H9 (cell line): ENCODE data around the gene SMTN. TPM values are rescaled to one million over a fixed set of nuclear protein-coding genes. Genes with fewer than 3 reads are reported as not detected.
A peak's percentile ranks its signal among the peaks of the same experiment; 100 is the strongest.

Experiments
- DNase-seq: peaks from one replicate; pipeline ENCODE4 v3.0.0-alpha.2; 2017
- H2AFZ ChIP-seq: one replicate; pipeline ENCODE4 v1.6.1; 2013; ENCODE audit warnings: mild to moderate bottlenecking, low read length, control low read depth, moderate library complexity
- H2AK5ac ChIP-seq: 2 replicates; pipeline ENCODE4 v1.6.1; 2013; ENCODE audit warnings: low read length, control low read depth, mixed read lengths; ENCODE audit not compliant: insufficient read length
- H2BK120ac ChIP-seq: one replicate; pipeline ENCODE4 v1.6.1; 2013; ENCODE audit warnings: low read depth, mild to moderate bottlenecking, low read length, control low read depth, inconsistent platforms; ENCODE audit not compliant: poor library complexity, severe bottlenecking
- H2BK12ac ChIP-seq: 2 replicates; pipeline ENCODE4 v1.6.1; 2013; ENCODE audit warnings: low read length, control low read depth, mixed read lengths, low read depth; ENCODE audit not compliant: insufficient read length
- H2BK15ac ChIP-seq: 2 replicates; pipeline ENCODE4 v1.6.1; 2013; ENCODE audit warnings: low read depth, low read length, control low read depth
- H2BK20ac ChIP-seq: one replicate; pipeline ENCODE4 v1.6.1; 2013; ENCODE audit warnings: low read depth, mild to moderate bottlenecking, low read length, control low read depth, inconsistent platforms; ENCODE audit not compliant: poor library complexity, severe bottlenecking
- H2BK5ac ChIP-seq: 2 replicates; pipeline ENCODE4 v1.6.1; 2013; ENCODE audit warnings: low read length, control low read depth, mixed read lengths; ENCODE audit not compliant: insufficient read length
- H3K14ac ChIP-seq: 2 replicates; pipeline ENCODE4 v1.6.1; 2013; ENCODE audit warnings: low read length, control low read depth; ENCODE audit not compliant: insufficient read depth
- H3K18ac ChIP-seq: 2 replicates; pipeline ENCODE4 v1.6.1; 2013; ENCODE audit warnings: low read depth, mild to moderate bottlenecking, mixed read lengths, low read length, control low read depth; ENCODE audit not compliant: insufficient read length
- H3K23ac ChIP-seq: 2 replicates; pipeline ENCODE4 v1.6.1; 2013; ENCODE audit warnings: low read length, control low read depth, mixed read lengths, low read depth; ENCODE audit not compliant: insufficient read length
- H3K23me2 ChIP-seq: 2 replicates; pipeline ENCODE4 v1.6.1; 2013; ENCODE audit warnings: low read depth, mild to moderate bottlenecking, mixed read lengths, low read length, control low read depth; ENCODE audit not compliant: insufficient read length, poor library complexity, severe bottlenecking
- H3K27ac ChIP-seq: 2 replicates; pipeline ENCODE4 v1.5.1; 2013; ENCODE audit warnings: low read length, control low read depth, mixed read lengths, low read depth; ENCODE audit not compliant: insufficient read length
- H3K27me3 ChIP-seq: 2 replicates; pipeline ENCODE4 v1.6.1; 2013; ENCODE audit warnings: low read length, control low read depth, inconsistent platforms; ENCODE audit not compliant: insufficient read depth
- H3K4ac ChIP-seq: 2 replicates; pipeline ENCODE4 v1.6.1; 2013; ENCODE audit warnings: low read depth, mild to moderate bottlenecking, control low read depth, inconsistent platforms, low read length, moderate library complexity
- H3K4me1 ChIP-seq: 2 replicates; pipeline ENCODE4 v1.6.1; 2013; ENCODE audit warnings: low read length, control low read depth, inconsistent platforms; ENCODE audit not compliant: insufficient read depth
- H3K4me2 ChIP-seq: 2 replicates; pipeline ENCODE4 v1.6.1; 2013; ENCODE audit warnings: low read length, control low read depth, mixed read lengths; ENCODE audit not compliant: insufficient read length, insufficient read depth
- H3K56ac ChIP-seq: 2 replicates; pipeline ENCODE4 v1.6.1; 2013; ENCODE audit warnings: low read depth, mild to moderate bottlenecking, mixed read lengths, low read length, control low read depth; ENCODE audit not compliant: insufficient read length
- H3K79me1 ChIP-seq: 2 replicates; pipeline ENCODE4 v1.6.1; 2013; ENCODE audit warnings: low read depth, mild to moderate bottlenecking, moderate library complexity, low read length, control low read depth, inconsistent platforms; ENCODE audit not compliant: insufficient read depth, poor library complexity, severe bottlenecking
- H3K79me2 ChIP-seq: 2 replicates; pipeline ENCODE4 v1.6.1; 2013; ENCODE audit warnings: low read length, control low read depth, inconsistent platforms; ENCODE audit not compliant: insufficient read depth
- H3K9ac ChIP-seq: 2 replicates; pipeline ENCODE4 v1.6.1; 2013; ENCODE audit warnings: low read length, control low read depth, mixed read lengths; ENCODE audit not compliant: insufficient read length; ENCODE audit errors: extremely low read depth
- H3K9me3 ChIP-seq: one replicate; pipeline ENCODE4 v1.6.1; 2013; ENCODE audit warnings: low read depth, low read length, inconsistent platforms; ENCODE audit not compliant: control insufficient read depth
- H3T11ph ChIP-seq: one replicate; pipeline ENCODE4 v1.6.1; 2013; ENCODE audit warnings: mild to moderate bottlenecking, low read length, control low read depth, inconsistent platforms
- H4K20me1 ChIP-seq: one replicate; pipeline ENCODE4 v1.6.1; 2013; ENCODE audit not compliant: control insufficient read depth, insufficient read length, insufficient read depth
- H4K5ac ChIP-seq: 2 replicates; pipeline ENCODE4 v1.6.1; 2013; ENCODE audit warnings: low read depth, mild to moderate bottlenecking, mixed read lengths, low read length, control low read depth; ENCODE audit not compliant: insufficient read length
- H4K8ac ChIP-seq: replicated peaks from 2 replicates; pipeline ENCODE4 v1.6.1; 2013; ENCODE audit warnings: low read length, control low read depth, mixed read lengths, low read depth; ENCODE audit not compliant: insufficient read length
- H4K91ac ChIP-seq: 2 replicates; pipeline ENCODE4 v1.6.1; 2013; ENCODE audit warnings: low read depth, mild to moderate bottlenecking, moderate library complexity, mixed read lengths, low read length, control low read depth; ENCODE audit not compliant: insufficient read length
- H3K27ac Mint-ChIP-seq, 3 experiments: 2 replicates in 2 of 3; 3 replicates in 1 of 3; pipeline ENCODE4 v1.8.0; 2020 to 2021; ENCODE audit warnings: mixed read lengths in 3 of 3, mild to moderate bottlenecking in 1 of 3, moderate library complexity in 1 of 3
- H3K27me3 Mint-ChIP-seq: 2 replicates; pipeline ENCODE4 v1.8.0; 2021; ENCODE audit warnings: low read depth, mild to moderate bottlenecking, moderate library complexity, mixed read lengths
- H3K36me3 Mint-ChIP-seq, 3 experiments: 2 replicates in 2 of 3; 3 replicates in 1 of 3; pipeline ENCODE4 v1.8.0; 2020 to 2021; ENCODE audit warnings: low read depth in 3 of 3, mixed read lengths in 3 of 3; ENCODE audit not compliant: insufficient read depth in 1 of 3
- H3K4me1 Mint-ChIP-seq, 2 experiments: 2 replicates each; pipeline ENCODE4 v1.8.0; 2020; ENCODE audit warnings: mixed read lengths in 2 of 2
- H3K4me3 Mint-ChIP-seq, 2 experiments: 2 replicates in 1 of 2; 3 replicates in 1 of 2; pipeline ENCODE4 v1.8.0; 2020 to 2021; ENCODE audit warnings: mild to moderate bottlenecking in 2 of 2, mixed read lengths in 2 of 2, moderate library complexity in 1 of 2
- H3K9me3 Mint-ChIP-seq, 2 experiments: 2 replicates in 1 of 2; 3 replicates in 1 of 2; pipeline ENCODE4 v1.8.0; 2020; ENCODE audit warnings: mild to moderate bottlenecking in 2 of 2, mixed read lengths in 2 of 2, moderate library complexity in 1 of 2
- CTCF ChIP-seq: fragments of 200-600 bp; sonication (generic); conservative IDR thresholded peaks from 3 replicates; pipeline ENCODE4 v1.8.0; 2021; ENCODE audit warnings: antibody characterized with exemption, mild to moderate bottlenecking
- WGBS: extraction: QIAGEN DNeasy Blood & Tissue Kit; methylation state at CpG from one replicate; pipeline ENCODE4 v1.1.7; 2013; ENCODE audit warnings: missing lambda C conversion rate, low lambda C conversion rate, mixed read lengths; ENCODE audit not compliant: insufficient read length; ENCODE audit errors: extremely low coverage; 5-methylcytosine and 5-hydroxymethylcytosine counted together
- total RNA-seq: library from RNA; stranded (reverse); gene quantifications from 2 replicates; pipeline ENCODE4 v1.2.1, GENCODE V29; 2021

SMTN gene
- total RNA-seq, 1 experiment from 2014 or later = 23.4 TPM

- Histone ChIP-seq H3T11ph (no peak within 1 kb of the TSS), H3K23me2 (peaks cover 11% of the 10 kb centered on the region), H3K23ac (no peak within 1 kb of the TSS), H3K27ac (peak within 1 kb of the TSS; percentile 6), H2BK15ac (no peak within 1 kb of the TSS), H2AFZ (no peak within 1 kb of the TSS), H2BK12ac (peak within 1 kb of the TSS; percentile 47), H4K5ac (no peak within 1 kb of the TSS), H3K9ac (peak within 1 kb of the TSS; percentile 77), H3K4me1 (peaks cover 7% of the 10 kb centered on the region; the same call in 1 of the 2 replicates), H2BK5ac (no peak within 1 kb of the TSS), H2AK5ac (peak within 1 kb of the TSS; percentile 34), H4K91ac (peak within 1 kb of the TSS; percentile 37), H3K27me3 (no peaks in the 10 kb centered on the region), H3K14ac (peak within 1 kb of the TSS; percentile 82), H3K18ac (peak within 1 kb of the TSS; percentile 51), H3K56ac (no peak within 1 kb of the TSS), H3K79me1 (peaks cover 9% of the 10 kb centered on the region), H2BK120ac (no peak within 1 kb of the TSS), H3K79me2 (peaks cover 10% of the 10 kb centered on the region; the same call in 1 of the 2 replicates), H4K8ac (no peak within 1 kb of the TSS), H3K4me2 (peak within 1 kb of the TSS; percentile 89), H3K9me3 (no peaks in the 10 kb centered on the region), H4K20me1 (no peaks in the 10 kb centered on the region), H3K4ac (peak within 1 kb of the TSS; percentile 3), H2BK20ac (no peak within 1 kb of the TSS)
- peaks cover 15 to 20% of the 10 kb centered on the region in 2 experiments for H3K4me1 Mint-ChIP-seq
- peak; percentile 59 for TF ChIP-seq CTCF
- peaks cover 17 to 26% (median 18%) of the 10 kb centered on the region in 3 experiments; a peak in 6 of 7 replicates for H3K36me3 Mint-ChIP-seq
- peaks cover 6% of the 10 kb centered on the region in 2 experiments for H3K9me3 Mint-ChIP-seq
- H3K4me3 Mint-ChIP-seq = peak within 1 kb of the TSS; percentile 80 to 98
- H3K27ac Mint-ChIP-seq = peak within 1 kb of the TSS in 2 of 3 experiments; percentile 87 to 93; a peak in 6 of 7 replicates
- no CpG with 5 or more reads among the region's 24 CpGs for WGBS
- peak; percentile 99 for DNase-seq
- peaks cover 12% of the 10 kb centered on the region for H3K27me3 Mint-ChIP-seq
These were observed 59.0 kb downstream of the SMTN start, which contains the start of gene PLA2G3 for GRCh38 chr22:31139866-31140716. Gene PLA2G3 (minus strand): TSS chr22:31140508. CDS start chr22:31140354, 154 bp downstream.
